HG02943 (cell line): ENCODE measurements around the gene TEX28.
A peak's percentile ranks its signal among the peaks of the same experiment; 100 is the strongest.
"Not testable (repeated sequence)": the region's sequence is repeated elsewhere in the genome, so short reads cannot be mapped to it uniquely, and the experiment has no call there.

ENCODE experiments used
- ATAC-seq: cut with Tn5 transposase; IDR thresholded peaks from one replicate; pipeline ENCODE4 v1.9.1; 2021; ENCODE audit warnings: mild to moderate bottlenecking, low read depth, moderate library complexity; ENCODE audit not compliant: unreplicated experiment

TEX28 gene, protein sequence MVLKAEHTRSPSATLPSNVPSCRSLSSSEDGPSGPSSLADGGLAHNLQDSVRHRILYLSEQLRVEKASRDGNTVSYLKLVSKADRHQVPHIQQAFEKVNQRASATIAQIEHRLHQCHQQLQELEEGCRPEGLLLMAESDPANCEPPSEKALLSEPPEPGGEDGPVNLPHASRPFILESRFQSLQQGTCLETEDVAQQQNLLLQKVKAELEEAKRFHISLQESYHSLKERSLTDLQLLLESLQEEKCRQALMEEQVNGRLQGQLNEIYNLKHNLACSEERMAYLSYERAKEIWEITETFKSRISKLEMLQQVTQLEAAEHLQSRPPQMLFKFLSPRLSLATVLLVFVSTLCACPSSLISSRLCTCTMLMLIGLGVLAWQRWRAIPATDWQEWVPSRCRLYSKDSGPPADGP

DNA sequence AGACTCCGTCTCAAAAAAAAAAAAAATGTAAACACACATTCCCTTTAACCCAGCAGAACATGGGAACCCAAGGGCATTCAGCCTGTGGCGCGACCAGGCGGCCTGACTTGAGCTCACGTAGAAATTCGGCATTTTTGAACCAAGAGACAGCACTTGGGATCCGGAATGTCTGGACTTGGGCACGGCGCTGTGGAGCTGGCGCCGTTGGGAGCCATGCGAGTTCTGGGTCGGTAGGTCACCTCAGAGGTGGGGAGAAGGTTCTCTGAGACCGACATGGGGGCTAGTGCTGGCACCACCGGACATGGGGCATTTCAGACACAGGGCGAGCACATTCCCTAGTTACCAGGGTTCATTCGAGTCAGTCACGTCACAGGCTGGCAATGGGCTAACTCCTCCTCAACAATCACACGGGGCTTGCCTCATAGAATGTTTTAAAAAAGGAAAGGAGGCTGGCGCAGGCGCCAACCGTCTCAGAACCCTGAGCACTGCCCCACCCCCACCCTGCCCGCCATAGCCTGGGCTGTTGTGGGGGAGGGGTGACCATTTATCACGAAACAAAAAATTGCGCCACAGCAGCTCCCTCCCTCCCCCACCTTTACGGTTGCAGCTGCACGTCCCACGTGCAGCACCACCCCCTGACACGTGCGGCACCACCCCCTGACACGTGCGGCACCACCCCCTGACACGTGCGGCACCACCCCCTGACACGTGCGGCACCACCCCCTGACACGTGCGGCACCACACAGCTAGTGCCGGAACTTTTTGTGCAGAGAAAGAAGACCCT lies at the start of gene TEX28:
Gene TEX28, minus strand, starts transcription at position 334 of the 784 bp plus-strand sequence. CDS start 3,007 bp downstream, outside the sequence.
- no peak for ATAC-seq

GRCh38 chrX:154343620-154344019 lies 48.7 kb upstream of the TEX28 start:
- not testable (repeated sequence) for ATAC-seq

DNA sequence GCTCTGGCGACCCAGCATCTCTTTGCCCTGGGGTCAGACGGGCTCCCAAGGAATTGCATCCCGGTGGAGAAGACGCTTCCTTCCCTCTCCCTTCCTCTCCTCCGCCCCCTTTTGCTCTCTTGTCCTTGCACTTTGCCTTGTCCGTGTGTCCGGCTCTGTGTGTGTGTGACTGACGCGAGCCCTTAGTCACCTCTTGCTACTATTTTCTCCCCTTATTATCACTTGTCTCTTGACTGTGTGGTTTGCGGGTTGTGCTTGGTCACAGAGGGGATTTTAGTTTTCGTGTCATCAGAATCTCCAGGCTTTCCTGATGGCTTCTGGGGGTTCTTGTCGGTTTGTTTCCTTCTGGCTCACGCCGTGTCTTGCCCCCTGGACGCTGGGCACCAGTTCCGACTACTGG lies 48.1 kb upstream of the TEX28 start:
- ATAC-seq = peak; percentile 3

DNA sequence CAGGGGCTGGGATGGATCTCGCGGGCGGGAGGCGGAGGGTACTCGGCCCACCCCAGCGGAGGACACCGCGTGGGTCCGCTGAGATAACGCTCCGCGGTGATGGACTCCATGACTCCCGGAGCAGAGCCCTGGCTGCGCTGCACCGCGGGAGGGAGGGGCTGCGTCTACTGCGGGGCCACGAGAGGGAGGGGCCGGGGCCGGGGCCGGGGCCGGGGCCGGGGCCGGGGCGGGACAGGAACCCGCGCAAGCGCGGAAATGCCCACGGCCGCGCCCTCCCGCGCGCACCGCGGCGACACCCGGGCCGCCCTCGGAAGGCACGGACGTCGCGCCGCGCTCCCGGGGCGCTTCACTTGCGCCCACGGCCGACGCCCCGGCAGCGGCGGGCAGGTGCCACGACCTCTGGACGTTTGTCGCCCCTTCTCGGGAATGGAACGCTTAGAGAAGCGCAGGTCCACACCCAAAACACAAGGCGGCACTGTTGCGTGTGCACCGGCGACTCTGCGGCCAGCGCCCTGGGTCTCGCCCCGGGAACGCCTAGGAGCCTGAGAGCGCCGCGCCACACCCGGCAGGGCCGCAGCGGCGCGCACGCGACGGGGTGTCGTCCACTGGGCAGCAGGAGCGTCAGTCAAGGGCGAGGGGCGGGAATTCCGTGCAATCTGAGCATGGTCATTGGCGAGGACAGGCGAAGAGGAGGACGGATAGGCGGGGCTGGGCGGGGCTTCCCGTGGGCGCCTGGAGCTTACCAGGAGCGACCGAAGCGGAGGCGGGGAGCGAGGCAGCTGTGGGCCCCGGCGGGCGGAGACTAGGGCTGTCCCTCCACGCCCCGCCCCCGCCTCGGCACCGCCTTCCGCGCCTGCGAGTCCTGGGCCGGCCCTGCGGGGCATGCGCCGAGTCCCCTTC lies 46.7 kb upstream of the TEX28 start:
- ATAC-seq = peak; percentile 68

DNA sequence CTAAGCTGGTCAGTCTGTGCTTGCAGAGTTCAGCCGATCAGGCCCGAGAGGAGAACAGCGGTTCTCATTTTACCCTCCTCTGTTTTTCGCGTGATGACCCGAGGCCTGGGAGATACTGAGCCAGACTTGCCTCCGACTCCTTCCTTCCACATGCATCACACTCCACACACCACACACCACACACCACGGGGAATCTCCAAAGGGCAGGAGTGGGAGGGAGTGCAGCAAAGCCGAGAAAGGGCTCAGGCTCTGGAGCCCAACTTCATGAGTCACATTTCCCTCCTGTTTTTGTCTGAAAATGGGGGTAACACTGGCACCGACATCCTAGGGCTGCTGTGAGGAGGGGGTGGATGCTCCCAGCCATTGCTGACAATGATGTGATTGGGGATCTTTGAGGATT lies 39.6 kb upstream of the TEX28 start:
- ATAC-seq = no peak

DNA sequence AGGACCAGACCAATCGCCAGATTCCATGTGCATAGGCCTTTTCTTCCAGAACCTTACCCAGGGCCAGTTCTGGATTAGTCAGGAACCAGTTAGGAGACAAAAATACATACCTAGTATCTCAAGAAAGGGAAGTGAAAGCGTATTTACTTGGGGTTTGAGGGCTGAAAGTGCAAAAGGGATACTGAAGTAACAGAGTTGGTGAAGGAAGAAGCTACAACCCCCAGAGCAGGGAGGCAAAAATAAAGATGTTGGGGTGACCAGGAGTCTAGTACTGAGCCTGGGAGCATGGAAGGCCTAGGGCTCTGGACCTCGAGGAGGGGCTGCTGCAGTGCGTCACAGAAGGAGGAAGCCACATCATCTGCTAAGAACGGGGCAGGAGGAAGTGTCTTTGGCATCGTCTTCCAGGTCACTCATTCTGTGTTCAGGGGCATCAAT lies 38.9 kb upstream of the TEX28 start:
- ATAC-seq = no peak

DNA sequence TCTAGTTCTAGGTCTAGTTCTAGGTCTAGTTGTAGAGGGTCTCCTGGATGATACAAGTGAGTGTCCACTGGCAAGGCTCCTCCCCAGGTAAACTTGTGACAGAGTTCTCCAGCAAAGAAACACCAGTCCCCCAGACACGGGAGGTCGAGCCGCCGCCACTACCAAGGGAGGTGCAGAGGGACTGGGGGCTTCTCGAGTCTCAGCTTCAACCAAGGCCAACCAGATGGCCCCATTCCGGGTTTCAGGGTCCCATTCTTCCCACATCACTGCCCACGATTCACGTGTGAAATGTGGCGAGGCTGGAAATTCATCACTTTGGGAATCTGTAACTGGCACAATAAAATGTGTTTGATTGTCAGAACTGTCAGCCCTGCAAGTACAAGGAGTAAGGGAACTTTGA lies 38.2 kb upstream of the TEX28 start:
- ATAC-seq = no peak

DNA sequence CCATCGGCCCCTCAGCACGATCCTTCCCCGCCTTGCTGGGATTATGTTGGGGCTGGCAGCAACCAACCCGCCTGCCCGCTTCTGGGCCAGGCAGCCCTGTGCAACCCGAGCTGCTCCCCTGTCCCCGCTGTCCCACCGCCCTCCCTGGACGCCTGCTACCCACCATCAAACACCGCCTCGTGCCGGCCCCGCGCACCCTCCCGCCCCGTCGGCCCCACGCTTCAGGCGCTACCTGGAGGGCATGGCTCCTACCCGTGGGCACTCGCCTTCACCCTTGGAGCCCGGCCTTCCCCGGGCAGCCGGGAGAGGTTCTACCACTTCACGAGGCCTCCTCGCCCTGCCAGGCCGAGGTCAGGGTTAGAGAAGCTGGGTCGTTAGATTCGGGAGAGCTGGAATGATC lies 37.6 kb upstream of the TEX28 start:
- no peak for ATAC-seq

GRCh38 chrX:154329294-154329693 lies 34.4 kb upstream of the TEX28 start:
- ATAC-seq = no peak

DNA sequence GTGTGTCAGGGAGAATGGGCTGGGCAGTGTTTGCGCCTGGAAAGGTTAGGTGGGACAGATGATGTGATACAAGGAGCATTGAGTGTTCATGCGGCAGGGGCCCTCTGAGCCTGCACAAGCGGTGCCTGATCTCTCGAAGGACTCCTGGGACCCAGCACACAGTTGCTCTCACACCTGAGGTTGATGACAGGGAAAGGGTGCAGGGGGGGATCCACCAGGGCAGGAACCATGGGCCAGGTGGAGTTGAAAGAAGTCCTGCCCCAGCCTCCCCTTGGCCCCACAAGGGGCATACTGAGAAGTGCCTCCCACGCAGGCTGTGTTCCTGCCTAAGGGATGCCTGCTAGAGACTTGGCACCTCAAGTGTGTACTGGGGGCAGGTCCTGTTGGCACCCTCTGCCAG lies 33.7 kb upstream of the TEX28 start:
- ATAC-seq = no peak

DNA sequence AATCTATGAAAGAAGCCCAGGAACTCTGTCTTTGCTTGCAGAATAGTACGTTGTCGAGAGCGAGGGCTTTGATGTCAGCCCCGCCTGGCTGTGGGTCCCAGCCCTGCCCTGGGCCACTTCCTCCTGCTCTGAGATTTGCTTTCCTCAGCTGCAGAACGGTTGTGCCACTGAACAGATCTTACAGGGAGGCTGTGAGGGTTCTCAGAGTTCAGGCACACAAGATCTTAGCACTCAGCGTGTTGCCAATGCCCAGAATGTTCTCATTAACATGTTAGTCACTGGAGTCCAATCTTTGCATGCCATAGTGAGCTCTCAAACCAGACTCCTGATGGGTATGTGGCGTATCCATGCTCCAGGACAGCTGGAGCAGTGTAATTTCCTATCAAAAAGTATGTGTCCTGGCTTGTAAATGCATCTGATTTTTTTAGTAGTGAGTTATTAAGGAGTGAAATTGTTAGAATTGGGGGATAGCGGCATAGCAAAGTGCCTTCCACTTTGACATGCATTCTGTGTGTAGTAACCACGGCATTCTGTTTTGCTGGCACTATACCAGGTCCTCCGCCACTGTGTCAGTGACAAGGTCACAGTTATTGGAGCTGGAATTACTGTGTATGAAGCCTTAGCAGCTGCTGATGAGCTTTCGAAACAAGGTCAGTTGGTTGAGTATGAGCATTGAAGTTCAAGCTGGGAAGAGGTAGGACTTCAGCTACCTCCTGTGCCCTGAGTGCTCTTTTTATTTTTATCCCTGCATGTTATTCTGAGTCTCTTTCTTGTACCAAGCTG lies 32.3 kb upstream of the TEX28 start:
- ATAC-seq = no peak

GRCh38 chrX:154325541-154325940 lies 30.6 kb upstream of the TEX28 start:
- ATAC-seq = no peak

DNA sequence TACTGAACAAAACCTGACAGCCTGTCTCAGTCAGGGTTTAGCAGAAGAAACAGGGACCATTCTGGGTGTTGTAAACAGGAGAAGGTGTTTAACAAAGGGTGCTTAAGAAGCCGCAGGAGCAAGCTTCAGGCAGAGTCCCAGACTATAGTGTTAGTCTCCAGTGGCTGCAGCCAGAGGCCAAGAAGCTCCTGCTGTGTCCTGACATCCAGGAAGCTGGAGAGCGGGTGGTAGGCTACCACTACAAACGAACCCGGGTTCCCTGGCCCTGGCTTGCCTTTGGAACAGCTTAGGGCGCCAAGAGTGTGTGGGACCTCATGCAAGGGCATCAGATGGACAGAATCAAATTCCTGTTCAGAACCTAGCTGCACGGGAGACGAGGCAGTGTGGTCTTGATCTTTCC lies 28.6 kb upstream of the TEX28 start:
- no peak for ATAC-seq

DNA sequence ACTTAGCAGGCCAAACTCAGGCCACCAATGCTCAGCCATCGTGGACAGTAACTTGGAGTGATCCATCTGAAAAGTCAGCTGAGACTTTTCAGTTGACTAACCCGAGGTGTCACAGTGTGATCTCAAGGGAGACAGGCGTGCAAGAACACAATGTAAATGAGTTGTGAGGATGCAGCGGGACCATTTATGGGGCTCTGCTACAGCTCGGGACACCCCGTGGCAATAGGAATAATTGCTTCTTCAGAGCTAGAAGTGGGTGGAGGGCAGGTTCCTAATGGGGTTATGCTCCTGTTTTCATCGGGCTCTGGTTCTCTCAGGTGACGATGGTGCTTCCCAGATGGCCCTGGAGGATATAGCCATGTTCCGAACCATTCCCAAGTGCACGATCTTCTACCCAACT lies 28.0 kb upstream of the TEX28 start:
- no peak for ATAC-seq

DNA sequence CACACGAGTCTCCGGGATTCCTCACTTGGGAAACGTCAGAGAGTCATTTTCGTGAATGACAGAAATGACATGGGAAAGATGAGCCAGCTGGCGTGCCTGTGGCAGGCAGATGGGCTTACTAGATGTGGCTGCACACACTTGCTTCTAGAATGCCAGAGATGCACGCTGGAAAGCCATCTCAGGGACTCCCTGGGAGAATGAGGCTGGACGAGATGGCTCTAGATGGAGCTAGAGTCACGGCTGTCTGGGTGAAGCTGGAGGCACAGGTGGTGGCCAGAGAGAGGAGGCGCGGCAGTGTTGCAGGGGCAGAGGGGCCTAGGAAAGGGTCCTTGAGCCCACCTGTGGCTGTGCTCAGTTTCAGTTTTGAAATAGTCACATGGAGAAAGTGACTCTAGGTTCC lies 26.7 kb upstream of the TEX28 start:
- ATAC-seq = no peak

- no peak for ATAC-seq
These were observed 26.2 kb upstream of the TEX28 start for GRCh38 chrX:154321152-154321551.

GRCh38 chrX:154320406-154320805 lies 25.5 kb upstream of the TEX28 start:
- ATAC-seq = no peak

DNA sequence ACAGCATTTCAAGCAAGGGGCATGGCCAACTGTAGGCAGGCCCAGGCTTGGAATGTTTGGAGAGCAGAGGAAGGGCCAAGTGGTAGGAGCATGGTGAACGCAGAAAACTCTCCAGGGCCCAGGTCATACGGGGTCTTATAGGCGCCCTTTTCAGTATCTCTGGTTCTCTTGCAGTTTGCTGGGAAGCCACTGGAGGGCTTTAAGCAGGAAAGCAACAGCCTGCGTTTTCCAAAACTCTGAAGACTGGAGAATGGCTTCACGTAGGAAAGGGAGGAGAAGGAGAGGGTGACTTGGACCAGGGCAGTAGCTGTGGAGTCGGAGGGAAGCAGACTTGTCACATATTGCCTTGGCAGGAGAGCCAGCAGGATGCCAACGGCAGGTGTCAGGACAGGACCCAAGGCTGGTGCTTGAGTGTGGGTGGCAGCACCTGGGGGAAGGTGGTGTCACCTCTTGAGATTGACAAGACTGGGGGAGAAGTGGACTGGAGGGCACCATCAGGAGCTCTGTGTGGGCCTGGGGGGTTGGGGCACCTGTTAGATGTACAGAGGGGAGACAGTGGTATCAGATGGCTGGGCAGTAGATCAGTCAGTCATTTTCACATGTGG lies 22.6 kb upstream of the TEX28 start:
- no peak for ATAC-seq

- ATAC-seq = no peak
These were observed 20.5 kb upstream of the TEX28 start for GRCh38 chrX:154315416-154315815.

DNA sequence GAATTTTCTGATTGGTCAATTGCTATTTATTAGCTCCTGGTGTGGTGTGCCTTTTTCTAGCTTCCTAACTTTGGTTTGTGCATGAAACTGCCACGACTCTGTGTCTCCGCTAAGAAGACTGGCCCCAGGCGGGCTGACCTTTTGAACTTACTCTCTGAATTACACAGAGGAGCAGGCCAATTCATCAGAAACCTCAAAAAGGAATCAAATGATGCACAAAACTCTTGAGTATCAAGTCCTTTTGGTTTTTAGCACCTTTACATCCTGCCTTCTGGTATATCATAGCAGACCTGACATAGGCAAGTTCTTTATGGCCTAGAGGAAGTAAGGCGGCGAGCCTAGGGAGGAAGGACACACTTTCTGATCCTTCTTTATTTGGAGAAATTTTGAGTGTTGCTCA lies 18.2 kb upstream of the TEX28 start:
- no peak for ATAC-seq
